Naive thymus-derived CD4-positive, alpha-beta T cell (primary cell): ENCODE results near the gene TAF11L11. TPM values are rescaled to one million over a fixed set of nuclear protein-coding genes. Genes with fewer than 3 reads are reported as not detected.
"Not testable (repeated sequence)": the region's sequence is repeated elsewhere in the genome, so short reads cannot be mapped to it uniquely, and the experiment has no call there.

Experiments
- ATAC-seq: fragments of 150-1000 bp; cut with Tn5 transposase; 2 replicates; pipeline ENCODE4 v1.10.0; 2021; ENCODE audit warnings: mild to moderate bottlenecking, moderate library complexity
- CTCF ChIA-PET: fragments of 350-600 bp; sonication (Branson Sonifier 250); formaldehyde crosslinking; loops from one replicate; lab custom pipeline; 2021; ENCODE audit warnings: antibody characterized with exemption; lab: Charles Lee
- POLR2A ChIA-PET: fragments of 350-600 bp; sonication (Branson Sonifier 250); formaldehyde crosslinking; loops from one replicate; lab custom pipeline; 2021; ENCODE audit warnings: antibody characterized with exemption, inconsistent platforms; lab: Charles Lee
- DNase-seq, 9 donors: peaks; one replicate each; pipeline versions ENCODE4 v3.0.0 to v3.0.0-alpha.2; 2020 to 2022; ENCODE audit warnings: mixed read lengths in 1 of 9
- H3K27ac ChIP-seq: one replicate; pipeline ENCODE4 v1.7.0; 2013; ENCODE audit warnings: mild to moderate bottlenecking, low read depth, low read length, moderate library complexity
- H3K27me3 ChIP-seq, 2 donors: one replicate each; pipeline ENCODE4 v1.7.0; 2013; ENCODE audit warnings: low read length in 2 of 2, mild to moderate bottlenecking in 2 of 2, moderate library complexity in 2 of 2; ENCODE audit not compliant: control insufficient read depth in 2 of 2, insufficient read depth in 2 of 2
- H3K36me3 ChIP-seq, 3 experiments: 1 replicate in 2 of 3; 2 replicates in 1 of 3; pipeline ENCODE4 v1.7.0; 2013; ENCODE audit warnings: low read length in 3 of 3, mild to moderate bottlenecking in 3 of 3, moderate library complexity in 1 of 3; ENCODE audit not compliant: insufficient read depth in 3 of 3, control insufficient read depth in 2 of 3
- H3K4me1 ChIP-seq, 2 donors: one replicate each; pipeline ENCODE4 v1.7.0; 2013; ENCODE audit warnings: low read length in 2 of 2, mild to moderate bottlenecking in 2 of 2, moderate library complexity in 1 of 2; ENCODE audit not compliant: control insufficient read depth in 2 of 2, insufficient read depth in 2 of 2
- H3K4me3 ChIP-seq: 2 replicates; pipeline ENCODE4 v1.7.0; 2013; ENCODE audit warnings: mild to moderate bottlenecking, low read length
- H3K9me3 ChIP-seq, 3 experiments: 1 replicate in 2 of 3; 2 replicates in 1 of 3; pipeline ENCODE4 v1.7.0; 2013; ENCODE audit warnings: low read length in 3 of 3; ENCODE audit not compliant: control insufficient read depth in 2 of 3
- H3K27ac Mint-ChIP-seq, 9 donors: one replicate each; pipeline ENCODE4 v1.8.0; 2020 to 2022; ENCODE audit warnings: mixed read lengths in 9 of 9, mild to moderate bottlenecking in 8 of 9, moderate library complexity in 5 of 9, inconsistent platforms in 2 of 9
- H3K27me3 Mint-ChIP-seq, 5 donors: one replicate each; pipeline ENCODE4 v1.8.0; 2021 to 2022; ENCODE audit warnings: mixed read lengths in 5 of 5, mild to moderate bottlenecking in 1 of 5
- H3K36me3 Mint-ChIP-seq, 5 donors: one replicate each; pipeline ENCODE4 v1.8.0; 2020 to 2022; ENCODE audit warnings: mixed read lengths in 5 of 5, mild to moderate bottlenecking in 3 of 5, inconsistent platforms in 1 of 5
- H3K4me1 Mint-ChIP-seq, 7 donors: one replicate each; pipeline ENCODE4 v1.8.0; 2020 to 2022; ENCODE audit warnings: mixed read lengths in 7 of 7, mild to moderate bottlenecking in 3 of 7, inconsistent platforms in 1 of 7
- H3K4me3 Mint-ChIP-seq, 10 donors: one replicate each; pipeline ENCODE4 v1.8.0; 2020 to 2022; ENCODE audit warnings: mild to moderate bottlenecking in 10 of 10, mixed read lengths in 10 of 10, moderate library complexity in 6 of 10, inconsistent platforms in 2 of 10
- H3K9me3 Mint-ChIP-seq, 11 donors: one replicate each; pipeline ENCODE4 v1.8.0; 2020 to 2022; ENCODE audit warnings: mixed read lengths in 11 of 11, mild to moderate bottlenecking in 4 of 11, inconsistent platforms in 1 of 11, moderate library complexity in 1 of 11
- intact Hi-C, 2 donors: fragments of 100-400 bp; cut with micrococcal nuclease; formaldehyde crosslinking; loops; one replicate each; pipeline ENCODE4 v1.15.1; 2023
- polyA plus RNA-seq, 2 donors: library from polyadenylated mRNA; unstranded; fragments of 300-500 nt; fragmentation: Illumina TruSeq; gene quantifications; one replicate each; pipeline ENCODE4 v1.2.3, GENCODE V29; 2021
- total RNA-seq, 6 experiments: library from RNA in 5 of 6; stranded (reverse) in 5 of 6; gene quantifications; 1 replicate in 5 of 6; 2 replicates in 1 of 6; pipeline ENCODE4 v1.2.3 and lab custom pipeline; 2021 to 2026

TAF11L11 gene
- total and polyA plus RNA-seq, 7 experiments from 2014 or later = not detected

DNA sequence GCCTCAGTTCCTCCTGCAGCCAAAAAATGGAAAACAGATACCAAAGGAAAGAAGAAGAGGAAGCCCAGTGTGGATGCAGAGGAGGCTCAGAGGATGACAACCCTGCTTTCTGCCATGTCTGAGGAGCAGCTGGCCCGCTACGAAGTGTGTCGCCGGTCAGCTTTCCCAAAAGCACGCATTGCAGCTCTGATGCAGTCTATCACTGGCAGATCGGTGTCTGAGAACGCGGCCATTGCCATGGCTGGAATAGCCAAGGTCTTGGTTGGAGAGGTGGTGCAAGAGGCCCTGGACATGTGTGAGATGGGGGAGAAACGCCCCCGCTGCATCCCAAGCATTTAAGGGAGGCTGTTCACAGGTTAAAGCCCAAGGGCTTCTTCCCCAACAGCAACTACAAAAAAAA lies 45.2 kb downstream of the TAF11L11 start:
- H3K27me3 ChIP-seq, H3K4me1 Mint-ChIP-seq, DNase-seq, POLR2A ChIA-PET, H3K36me3 Mint-ChIP-seq, H3K36me3 ChIP-seq, H3K27ac Mint-ChIP-seq, H3K27ac ChIP-seq, H3K4me3 Mint-ChIP-seq, H3K4me3 ChIP-seq, H3K4me1 ChIP-seq, ATAC-seq, CTCF ChIA-PET, H3K9me3 ChIP-seq, H3K27me3 Mint-ChIP-seq, intact Hi-C loops: not testable (repeated sequence)
- H3K9me3 Mint-ChIP-seq = peaks cover 2 to 29% (median 21%) of the 10 kb centered on the region in 11 donors

DNA sequence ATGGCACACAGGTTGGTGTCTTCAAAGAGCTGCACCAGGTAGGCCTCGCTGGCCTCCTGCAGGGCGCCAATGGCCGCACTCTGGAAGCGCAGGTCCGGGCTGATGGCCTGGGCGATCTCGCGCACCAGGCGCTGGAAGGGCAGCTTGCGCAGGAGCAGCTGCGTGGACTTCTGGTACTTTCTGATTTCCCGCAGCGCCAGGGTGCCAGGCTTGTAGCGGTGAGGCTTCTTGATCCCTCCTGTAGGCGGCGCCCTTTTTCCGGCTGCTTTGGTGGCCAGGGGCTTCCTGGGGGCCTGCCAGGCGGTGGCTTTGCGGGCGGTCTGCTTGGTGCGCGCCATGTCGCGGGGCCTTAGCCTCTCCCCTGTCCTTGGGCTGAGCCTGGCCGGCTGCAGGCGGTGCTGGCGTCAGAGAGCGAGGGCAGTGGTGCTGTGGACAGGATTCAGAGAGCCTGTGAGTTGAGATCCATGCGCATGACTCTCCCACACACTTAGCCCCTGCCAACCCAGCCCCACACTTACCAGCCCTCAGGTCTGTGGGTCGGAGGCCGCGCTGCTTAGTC lies 51.3 kb downstream of the TAF11L11 start:
- POLR2A ChIA-PET, H3K27me3 Mint-ChIP-seq: not testable (repeated sequence)

More for the DNA sequence above, 51.3 kb downstream of the TAF11L11 start:
- intact Hi-C loops, DNase-seq, H3K27me3 ChIP-seq, H3K4me1 ChIP-seq, H3K27ac Mint-ChIP-seq, H3K4me1 Mint-ChIP-seq, H3K4me3 ChIP-seq, CTCF ChIA-PET, H3K4me3 Mint-ChIP-seq, H3K36me3 ChIP-seq, H3K36me3 Mint-ChIP-seq, H3K27ac ChIP-seq, H3K9me3 ChIP-seq, ATAC-seq: not testable (repeated sequence)
- peaks cover 5 to 28% (median 15%) of the 10 kb centered on the region in 11 donors for H3K9me3 Mint-ChIP-seq

Other genes starting within 250 kb of the TAF11L11 start
- gene TAF11L2, start 106.0 kb upstream of the TAF11L11 start, total RNA-seq = not detected
- gene TAF11L2, start 106.0 kb upstream of the TAF11L11 start, polyA plus RNA-seq = not detected
- not detected for gene TAF11L3, start 85.8 kb upstream of the TAF11L11 start, total RNA-seq
- not detected for gene TAF11L3, start 85.8 kb upstream of the TAF11L11 start, polyA plus RNA-seq
- not detected for gene TAF11L4, start 82.4 kb upstream of the TAF11L11 start, total RNA-seq
- not detected for gene TAF11L4, start 82.4 kb upstream of the TAF11L11 start, polyA plus RNA-seq
- not detected for gene TAF11L5, start 78.9 kb upstream of the TAF11L11 start, total RNA-seq
- gene TAF11L5, start 78.9 kb upstream of the TAF11L11 start, polyA plus RNA-seq = not detected
- not detected for gene TAF11L6, start 75.5 kb upstream of the TAF11L11 start, total RNA-seq
- gene TAF11L6, start 75.5 kb upstream of the TAF11L11 start, polyA plus RNA-seq = not detected
- gene TAF11L7, start 18.4 kb upstream of the TAF11L11 start, total RNA-seq = not detected
- gene TAF11L7, start 18.4 kb upstream of the TAF11L11 start, polyA plus RNA-seq = not detected
- gene TAF11L8, start 13.2 kb upstream of the TAF11L11 start, total RNA-seq = not detected
- gene TAF11L8, start 13.2 kb upstream of the TAF11L11 start, polyA plus RNA-seq = not detected
- not detected for gene TAF11L9, start 9.8 kb upstream of the TAF11L11 start, total RNA-seq
- not detected for gene TAF11L9, start 9.8 kb upstream of the TAF11L11 start, polyA plus RNA-seq
- gene TAF11L10, start 6.4 kb upstream of the TAF11L11 start, total RNA-seq = not detected
- gene TAF11L10, start 6.4 kb upstream of the TAF11L11 start, polyA plus RNA-seq = not detected
- gene TAF11L12, start 6.2 kb downstream of the TAF11L11 start, total RNA-seq = not detected
- not detected for gene TAF11L12, start 6.2 kb downstream of the TAF11L11 start, polyA plus RNA-seq
- not detected for gene TAF11L13, start 27.9 kb downstream of the TAF11L11 start, total RNA-seq
- gene TAF11L13, start 27.9 kb downstream of the TAF11L11 start, polyA plus RNA-seq = not detected
- not detected for gene TAF11L14, start 30.3 kb downstream of the TAF11L11 start, total RNA-seq
- gene TAF11L14, start 30.3 kb downstream of the TAF11L11 start, polyA plus RNA-seq = not detected